ENCODE results near the gene LONP2.
"Not testable (repeated sequence)": the region's sequence is repeated elsewhere in the genome, so short reads cannot be mapped to it uniquely, and the experiment has no call there.

LONP2 gene

GRCh38 chr16:48235556-48236136 is 8.5 kb upstream of the LONP2 start:
- DNase-seq = no peak

- DNase-seq = no peak
These were observed 7.8 kb upstream of the LONP2 start for GRCh38 chr16:48236286-48236685.

GRCh38 chr16:48240147-48240546 is 4.0 kb upstream of the LONP2 start:
- not testable (repeated sequence) for DNase-seq

- no peak for DNase-seq
These were observed 729 bp downstream of the LONP2 start for GRCh38 chr16:48244863-48245195.

GRCh38 chr16:48246066-48246465 is 2.0 kb downstream of the LONP2 start:
- DNase-seq = no peak

- DNase-seq = no peak
These were observed 3.2 kb downstream of the LONP2 start, which contains the start of gene ABCC11 for GRCh38 chr16:48247311-48247710. Gene ABCC11, minus strand, starts transcription at chr16:48247539. Its CDS starts 15,618 bp downstream, at chr16:48231921.

- DNase-seq = no peak
These were observed 6.6 kb downstream of the LONP2 start for GRCh38 chr16:48250520-48251278.

GRCh38 chr16:48252013-48252412 is 7.9 kb downstream of the LONP2 start:
- no peak for DNase-seq

GRCh38 chr16:48256579-48257177 is 12.6 kb downstream of the LONP2 start:
- DNase-seq = no peak

GRCh38 chr16:48261569-48261968 is 17.5 kb downstream of the LONP2 start:
- no peak for DNase-seq

- DNase-seq = no peak
These were observed 18.5 kb downstream of the LONP2 start for GRCh38 chr16:48262631-48263030.

- DNase-seq = no peak
These were observed 24.9 kb downstream of the LONP2 start for GRCh38 chr16:48269011-48269410.

- no peak for DNase-seq
These were observed 27.6 kb downstream of the LONP2 start for GRCh38 chr16:48271728-48272127.

- no peak for DNase-seq
These were observed 28.8 kb downstream of the LONP2 start for GRCh38 chr16:48272837-48273421.

GRCh38 chr16:48274476-48274875 is 30.4 kb downstream of the LONP2 start:
- DNase-seq = no peak

- DNase-seq = no peak
These were observed 32.0 kb downstream of the LONP2 start for GRCh38 chr16:48276102-48276501.

- no peak for DNase-seq
These were observed 33.1 kb downstream of the LONP2 start for GRCh38 chr16:48277158-48277557.

- no peak for DNase-seq
These were observed 35.1 kb downstream of the LONP2 start for GRCh38 chr16:48279199-48279598.

- no peak for DNase-seq
These were observed 36.4 kb downstream of the LONP2 start for GRCh38 chr16:48280546-48280945.

GRCh38 chr16:48282636-48283263 is 38.6 kb downstream of the LONP2 start:
- DNase-seq = no peak

GRCh38 chr16:48284772-48285409 is 40.8 kb downstream of the LONP2 start:
- DNase-seq = no peak

- no peak for DNase-seq
These were observed 43.1 kb downstream of the LONP2 start for GRCh38 chr16:48287239-48287638.

GRCh38 chr16:48291303-48291702 is 47.2 kb downstream of the LONP2 start:
- DNase-seq = no peak

Data from activated naive CD4-positive, alpha-beta T cell treated with anti-CD3 and anti-CD28 coated beads, Interleukin-2, amount 50 U/mL, for 16 hours (primary cell).